NCI-H345 (cell line): Measurements from ENCODE around the gene SNCA.

Experiments used
- DNase-seq: peaks from one replicate; lab custom pipeline; 2025; lab: John Stamatoyannopoulos, UW

SNCA gene

GRCh38 chr4:89707467-89707866 lies 129.5 kb downstream of the SNCA start:
- DNase-seq = no peak

GRCh38 chr4:89704651-89705395 lies 132.1 kb downstream of the SNCA start:
- DNase-seq = no peak

- no peak for DNase-seq
Observed at GRCh38 chr4:89703829-89704590, 133.0 kb downstream of the SNCA start.

GRCh38 chr4:89700766-89701423 lies 136.1 kb downstream of the SNCA start:
- no peak for DNase-seq

- DNase-seq = no peak
Observed at GRCh38 chr4:89685690-89686089, 151.3 kb downstream of the SNCA start.

GRCh38 chr4:89685277-89685676 lies 151.7 kb downstream of the SNCA start:
- no peak for DNase-seq

- DNase-seq = no peak
Observed at GRCh38 chr4:89684536-89684935, 152.4 kb downstream of the SNCA start.

GRCh38 chr4:89682808-89683207 lies 154.2 kb downstream of the SNCA start:
- no peak for DNase-seq

- no peak for DNase-seq
Observed at GRCh38 chr4:89681671-89682070, 155.3 kb downstream of the SNCA start.

- DNase-seq = peak; percentile 64
Observed at GRCh38 chr4:89681219-89681618, 155.7 kb downstream of the SNCA start.

- DNase-seq = peak; percentile 14
Observed at GRCh38 chr4:89674876-89675459, 162.0 kb downstream of the SNCA start.
